Loucy (cell line): ENCODE data around the gene AQP5.

Experiments
- H2AFZ ChIP-seq: fragments of 200-600 bp; sonication (generic); 2 replicates; pipeline ENCODE4 v1.6.0; 2016; ENCODE audit warnings: antibody characterized with exemption, mild to moderate bottlenecking, low read length, moderate library complexity
- H3F3A ChIP-seq: fragments of 200-600 bp; 2 replicates; pipeline ENCODE4 v1.6.0; 2016; ENCODE audit warnings: antibody characterized with exemption, low read depth, mild to moderate bottlenecking
- H3K27me3 ChIP-seq: fragments of 200-600 bp; sonication (generic); 2 replicates; pipeline ENCODE4 v1.6.1; 2014; ENCODE audit warnings: low read length, mild to moderate bottlenecking; ENCODE audit not compliant: insufficient read depth, poor library complexity, severe bottlenecking
- H3K36me3 ChIP-seq: fragments of 200-600 bp; sonication (generic); 2 replicates; pipeline ENCODE4 v1.6.1; 2016; ENCODE audit warnings: low read length; ENCODE audit not compliant: insufficient read depth
- H3K4me1 ChIP-seq: fragments of 200-600 bp; sonication (generic); 2 replicates; pipeline ENCODE4 v1.5.1; 2014; ENCODE audit warnings: low read length, mild to moderate bottlenecking; ENCODE audit not compliant: insufficient read depth, poor library complexity, severe bottlenecking
- H3K4me2 ChIP-seq: fragments of 200-600 bp; sonication (generic); 2 replicates; pipeline ENCODE4 v1.6.0; 2014; ENCODE audit warnings: antibody characterized with exemption, low read length, low read depth, mild to moderate bottlenecking; ENCODE audit not compliant: poor library complexity, severe bottlenecking
- H3K4me3 ChIP-seq: fragments of 200-600 bp; sonication (generic); 2 replicates; pipeline ENCODE4 v1.5.1; 2014; ENCODE audit warnings: low read length, mild to moderate bottlenecking, mixed read lengths; ENCODE audit not compliant: poor library complexity, severe bottlenecking
- H3K79me2 ChIP-seq: fragments of 200-600 bp; sonication (generic); 2 replicates; pipeline ENCODE4 v1.6.1; 2014; ENCODE audit warnings: low read length; ENCODE audit not compliant: insufficient read depth
- H3K9ac ChIP-seq: fragments of 200-600 bp; sonication (generic); 2 replicates; pipeline ENCODE4 v1.6.0; 2014; ENCODE audit warnings: mild to moderate bottlenecking, low read depth, low read length, moderate library complexity; ENCODE audit not compliant: poor library complexity, severe bottlenecking
- H3K9me2 ChIP-seq: fragments of 200-600 bp; sonication (generic); replicated peaks from 2 replicates; pipeline ENCODE4 v1.6.1; 2016; ENCODE audit warnings: low read depth, low read length, mixed read lengths
- H3K9me3 ChIP-seq: fragments of 200-600 bp; sonication (generic); 2 replicates; pipeline ENCODE4 v1.6.1; 2014; ENCODE audit warnings: mild to moderate bottlenecking, antibody characterized with exemption, low read length, low read depth; ENCODE audit not compliant: insufficient read depth
- H4K20me1 ChIP-seq: fragments of 200-600 bp; sonication (generic); 2 replicates; pipeline ENCODE4 v1.6.0; 2014; ENCODE audit warnings: antibody characterized with exemption, low read length, mild to moderate bottlenecking; ENCODE audit not compliant: insufficient read depth, poor library complexity, severe bottlenecking
- CTCF ChIP-seq: fragments of 200-600 bp; sonication (generic); conservative IDR thresholded peaks from 2 replicates; pipeline ENCODE4 v1.5.1; 2014; ENCODE audit warnings: mild to moderate bottlenecking, antibody characterized with exemption, low read length
- EZH2phosphoT487 ChIP-seq: fragments of 200-600 bp; IDR thresholded peaks from 2 replicates; pipeline ENCODE4 v1.6.1; 2018; ENCODE audit warnings: antibody characterized with exemption, mild to moderate bottlenecking, moderate library complexity, borderline replicate concordance

The AQP5 gene

GRCh38 chr12:50004696-50005095, 43.0 kb downstream of the AQP5 start:
- Histone ChIP-seq H3K4me2 (no peak overlapping the region), H3K36me3 (peaks cover 76% of the 10 kb centered on the region), H3K4me1 (peaks cover 27% of the 10 kb centered on the region), H3F3A (peaks cover 4% of the 10 kb centered on the region; the same call in 1 of the 2 replicates), H2AFZ (no peak overlapping the region), H3K27me3 (no peaks in the 10 kb centered on the region), H3K4me3 (no peak overlapping the region), H3K9me3 (no peaks in the 10 kb centered on the region), H3K9ac (no peak overlapping the region), H3K9me2 (no peaks in the 10 kb centered on the region), H4K20me1 (peaks cover 8% of the 10 kb centered on the region), H3K79me2 (peaks cover 59% of the 10 kb centered on the region)
- TF ChIP-seq CTCF (no peak), EZH2phosphoT487 (no peak)

GRCh38 chr12:50005175-50005574, 43.5 kb downstream of the AQP5 start:
- Histone ChIP-seq H3K9me2 (no peaks in the 10 kb centered on the region), H3F3A (peaks cover 7% of the 10 kb centered on the region; the same call in 1 of the 2 replicates), H3K9me3 (no peaks in the 10 kb centered on the region), H3K4me1 (peaks cover 27% of the 10 kb centered on the region), H3K79me2 (peaks cover 64% of the 10 kb centered on the region), H4K20me1 (peaks cover 12% of the 10 kb centered on the region), H3K4me3 (no peak overlapping the region), H3K36me3 (peaks cover 78% of the 10 kb centered on the region), H3K9ac (no peak overlapping the region), H2AFZ (no peak overlapping the region), H3K4me2 (no peak overlapping the region), H3K27me3 (no peaks in the 10 kb centered on the region)
- TF ChIP-seq EZH2phosphoT487 (no peak), CTCF (no peak)

- peaks cover 78% of the 10 kb centered on the region for H3K36me3 ChIP-seq
- H3K9ac ChIP-seq: peak overlapping the region; percentile 15
- peaks cover 7% of the 10 kb centered on the region; the same call in 1 of the 2 replicates for H3F3A ChIP-seq
- peaks cover 75% of the 10 kb centered on the region for H3K79me2 ChIP-seq
- H3K4me1 ChIP-seq: peaks cover 27% of the 10 kb centered on the region
- peaks cover 12% of the 10 kb centered on the region for H4K20me1 ChIP-seq
- no peak overlapping the region for H2AFZ ChIP-seq
- no peak for TF ChIP-seq EZH2phosphoT487
- no peak for TF ChIP-seq CTCF
- H3K4me3 ChIP-seq: peak overlapping the region; percentile 4
- H3K27me3 ChIP-seq: no peaks in the 10 kb centered on the region
- no peaks in the 10 kb centered on the region for H3K9me3 ChIP-seq
- H3K9me2 ChIP-seq: no peaks in the 10 kb centered on the region
- peak overlapping the region; percentile 63 for H3K4me2 ChIP-seq
Observed at GRCh38 chr12:50006280-50006679, 44.6 kb downstream of the AQP5 start.
